HEK293T (cell line): Measurements from ENCODE around the gene SMURF1.

Experiments used
- BHLHE40 ChIP-seq: fragments of 450-650 bp; IDR thresholded peaks from 2 replicates; pipeline ENCODE4 v1.6.1; 2016; ENCODE audit warnings: mild to moderate bottlenecking, moderate library complexity, borderline replicate concordance
- FOXA1 ChIP-seq: fragments of 450-650 bp; IDR thresholded peaks from 2 replicates; pipeline ENCODE4 v1.6.1; 2016; ENCODE audit warnings: mild to moderate bottlenecking
- FOXK2 ChIP-seq: fragments of 450-650 bp; IDR thresholded peaks from 2 replicates; pipeline ENCODE4 v1.6.1; 2016; ENCODE audit warnings: mild to moderate bottlenecking
- LEF1 ChIP-seq: fragments of 450-650 bp; IDR thresholded peaks from 2 replicates; pipeline ENCODE4 v1.6.1; 2017; ENCODE audit warnings: mild to moderate bottlenecking, borderline replicate concordance
- SP1 ChIP-seq: fragments of 450-650 bp; IDR thresholded peaks from 2 replicates; pipeline ENCODE4 v1.6.1; 2017
- SUZ12 ChIP-seq: fragments of 450-650 bp; IDR thresholded peaks from 2 replicates; pipeline ENCODE4 v1.6.1; 2016; ENCODE audit warnings: mild to moderate bottlenecking

- TF ChIP-seq LEF1: no peak
- no peak for TF ChIP-seq BHLHE40
- TF ChIP-seq FOXK2: no peak
- no peak for TF ChIP-seq FOXA1
- no peak for TF ChIP-seq SP1
- no peak for TF ChIP-seq SUZ12
Observed at GRCh38 chr7:99173787-99174186, 29.9 kb upstream of the SMURF1 start.
